Measurements from ENCODE around the gene KCNK10.

DNA sequence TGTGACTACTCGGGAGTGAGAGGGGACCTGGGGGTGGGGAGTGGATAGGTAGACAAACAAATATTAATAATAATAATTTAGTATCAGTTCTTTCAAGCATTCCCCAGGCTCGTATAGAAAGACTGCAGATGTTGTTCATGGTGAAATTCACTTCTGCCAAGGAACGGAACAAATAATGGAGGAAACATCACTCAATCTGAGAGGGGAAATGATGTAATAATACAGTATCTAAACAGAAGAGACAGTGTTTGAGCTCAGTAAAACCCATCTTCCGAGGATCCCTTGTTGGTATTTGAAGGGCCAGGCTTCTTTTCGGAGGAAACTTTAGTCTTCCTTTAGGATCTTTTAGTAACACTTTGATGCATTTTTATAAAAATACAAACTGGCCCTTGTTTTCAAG, 114.2 kb downstream of the KCNK10 start:
- TF ChIP-seq, protein P1, sequence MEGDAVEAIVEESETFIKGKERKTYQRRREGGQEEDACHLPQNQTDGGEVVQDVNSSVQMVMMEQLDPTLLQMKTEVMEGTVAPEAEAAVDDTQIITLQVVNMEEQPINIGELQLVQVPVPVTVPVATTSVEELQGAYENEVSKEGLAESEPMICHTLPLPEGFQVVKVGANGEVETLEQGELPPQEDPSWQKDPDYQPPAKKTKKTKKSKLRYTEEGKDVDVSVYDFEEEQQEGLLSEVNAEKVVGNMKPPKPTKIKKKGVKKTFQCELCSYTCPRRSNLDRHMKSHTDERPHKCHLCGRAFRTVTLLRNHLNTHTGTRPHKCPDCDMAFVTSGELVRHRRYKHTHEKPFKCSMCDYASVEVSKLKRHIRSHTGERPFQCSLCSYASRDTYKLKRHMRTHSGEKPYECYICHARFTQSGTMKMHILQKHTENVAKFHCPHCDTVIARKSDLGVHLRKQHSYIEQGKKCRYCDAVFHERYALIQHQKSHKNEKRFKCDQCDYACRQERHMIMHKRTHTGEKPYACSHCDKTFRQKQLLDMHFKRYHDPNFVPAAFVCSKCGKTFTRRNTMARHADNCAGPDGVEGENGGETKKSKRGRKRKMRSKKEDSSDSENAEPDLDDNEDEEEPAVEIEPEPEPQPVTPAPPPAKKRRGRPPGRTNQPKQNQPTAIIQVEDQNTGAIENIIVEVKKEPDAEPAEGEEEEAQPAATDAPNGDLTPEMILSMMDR (IDR thresholded peaks at IDR 0.05): no peak
- TF ChIP-seq POLR2A (IDR thresholded peaks at IDR 0.05): no peak
- TF ChIP-seq EP300 (IDR thresholded peaks at IDR 0.05): no peak
